Fibroblast of lung (primary cell): ENCODE data around the gene MYORG. TPM values are rescaled to one million over a fixed set of nuclear protein-coding genes. Genes with fewer than 3 reads are reported as not detected.

Experiments used
- DNase-seq, 2 donors: peaks; one replicate each; pipeline versions ENCODE4 v3.0.0 to v3.0.0-alpha.2; 2010; ENCODE audit warnings: low read depth in 2 of 2
- H2AFZ ChIP-seq: 2 replicates; pipeline ENCODE4 v1.5.1; 2012; ENCODE audit warnings: low read length, control low read depth, inconsistent platforms
- H3K27ac ChIP-seq: 2 replicates; pipeline ENCODE4 v1.5.1; 2011; ENCODE audit warnings: low read length, control low read depth; ENCODE audit not compliant: insufficient read depth
- H3K27me3 ChIP-seq: 2 replicates; pipeline ENCODE4 v1.5.1; 2011; ENCODE audit warnings: mild to moderate bottlenecking, low read length; ENCODE audit not compliant: control insufficient read depth, insufficient read depth
- H3K36me3 ChIP-seq: 2 replicates; pipeline ENCODE4 v1.5.1; 2011; ENCODE audit warnings: low read length; ENCODE audit not compliant: control insufficient read depth, insufficient read depth
- H3K4me1 ChIP-seq: 2 replicates; pipeline ENCODE4 v1.5.1; 2011; ENCODE audit warnings: low read length; ENCODE audit not compliant: control insufficient read depth, insufficient read depth; ENCODE audit errors: extremely low read depth
- H3K4me2 ChIP-seq: 2 replicates; pipeline ENCODE4 v1.5.1; 2011; ENCODE audit warnings: low read length, control low read depth; ENCODE audit not compliant: insufficient read depth; ENCODE audit errors: extremely low read depth
- H3K4me3 ChIP-seq, 4 experiments: fragments of 200-600 bp in 1 of 4; sonication (generic) in 1 of 4; replicated peaks in 1 of 4; 2 replicates each; pipeline ENCODE4 v1.5.1; 2011 to 2016; ENCODE audit warnings: low read length in 4 of 4, low read depth in 3 of 4, mild to moderate bottlenecking in 3 of 4, control low read depth in 2 of 4, inconsistent platforms in 1 of 4, mixed read lengths in 1 of 4; ENCODE audit not compliant: insufficient read depth in 1 of 4; ENCODE audit errors: control extremely low read depth in 1 of 4
- H3K79me2 ChIP-seq: 2 replicates; pipeline ENCODE4 v1.5.1; 2012; ENCODE audit warnings: mild to moderate bottlenecking, low read length, inconsistent platforms; ENCODE audit not compliant: control insufficient read depth, insufficient read depth
- H3K9ac ChIP-seq: 2 replicates; pipeline ENCODE4 v1.5.1; 2011; ENCODE audit warnings: mild to moderate bottlenecking, low read length, control low read depth; ENCODE audit not compliant: insufficient read depth
- H3K9me3 ChIP-seq: 2 replicates; pipeline ENCODE4 v1.5.1; 2012; ENCODE audit warnings: low read depth, low read length; ENCODE audit not compliant: control insufficient read depth, insufficient read depth
- H4K20me1 ChIP-seq: 2 replicates; pipeline ENCODE4 v1.5.1; 2011; ENCODE audit warnings: low read length; ENCODE audit not compliant: control insufficient read depth, insufficient read depth; ENCODE audit errors: extremely low read depth
- EZH2 ChIP-seq: IDR thresholded peaks from 2 replicates; pipeline ENCODE4 v1.5.1; 2012; ENCODE audit warnings: low read length, control low read depth, mild to moderate bottlenecking; ENCODE audit errors: missing control alignments
- polyA plus RNA-seq, 2 donors: library from polyadenylated mRNA; depleted of rRNA in 1 of 2; stranded (reverse) in 1 of 2; unstranded in 1 of 2; fragments of >200 nt; gene quantifications; 2 replicates each; pipeline ENCODE4 v1.2.1, GENCODE V29; 2011 to 2012; ENCODE audit warnings: missing spikeins in 1 of 2
- total RNA-seq: library from RNA; depleted of rRNA; stranded (reverse); fragments of >200 nt; gene quantifications from 2 replicates; pipeline ENCODE4 v1.2.1, GENCODE V29; 2014
- TF ChIP-seq, protein P1 (sequence below), 2 donors: IDR thresholded peaks in 1 of 2; conservative IDR thresholded peaks in 1 of 2; 1 replicate in 1 of 2; 2 replicates in 1 of 2; pipeline ENCODE4 v1.5.1; 2011 to 2012; ENCODE audit warnings: low read length in 2 of 2, control low read depth in 1 of 2, inconsistent platforms in 1 of 2, low read depth in 1 of 2, mild to moderate bottlenecking in 1 of 2

MYORG gene
- total and polyA plus RNA-seq, 2 donors (not counting 1 experiment from before 2014, with no cell fraction given): 0.34 to 0.83 TPM

DNA sequence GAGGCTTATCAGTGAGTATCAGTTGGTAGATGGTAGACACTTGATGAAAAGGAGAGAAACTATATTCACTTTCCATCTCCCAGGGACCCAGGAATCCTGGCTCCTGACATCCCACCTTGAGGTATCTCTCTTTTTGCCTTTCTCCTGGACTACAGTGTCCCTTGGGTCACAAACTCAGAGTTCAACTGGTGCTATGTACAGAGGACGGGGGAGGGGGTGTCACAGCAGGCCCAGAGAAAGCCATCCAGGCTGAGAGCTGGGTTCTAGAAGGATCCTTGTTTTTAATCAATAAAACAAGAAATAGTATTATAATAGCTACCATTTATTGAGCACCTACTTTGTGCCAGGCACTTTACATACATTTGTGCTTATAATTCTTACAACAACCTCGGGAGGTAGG is 10.3 kb downstream of the MYORG start:
- H3K36me3 ChIP-seq: no peaks in the 10 kb centered on the region
- no peak overlapping the region for H2AFZ ChIP-seq
- no peak for DNase-seq
- no peak overlapping the region for H3K9ac ChIP-seq
- TF ChIP-seq EZH2: no peak
- TF ChIP-seq, protein P1, sequence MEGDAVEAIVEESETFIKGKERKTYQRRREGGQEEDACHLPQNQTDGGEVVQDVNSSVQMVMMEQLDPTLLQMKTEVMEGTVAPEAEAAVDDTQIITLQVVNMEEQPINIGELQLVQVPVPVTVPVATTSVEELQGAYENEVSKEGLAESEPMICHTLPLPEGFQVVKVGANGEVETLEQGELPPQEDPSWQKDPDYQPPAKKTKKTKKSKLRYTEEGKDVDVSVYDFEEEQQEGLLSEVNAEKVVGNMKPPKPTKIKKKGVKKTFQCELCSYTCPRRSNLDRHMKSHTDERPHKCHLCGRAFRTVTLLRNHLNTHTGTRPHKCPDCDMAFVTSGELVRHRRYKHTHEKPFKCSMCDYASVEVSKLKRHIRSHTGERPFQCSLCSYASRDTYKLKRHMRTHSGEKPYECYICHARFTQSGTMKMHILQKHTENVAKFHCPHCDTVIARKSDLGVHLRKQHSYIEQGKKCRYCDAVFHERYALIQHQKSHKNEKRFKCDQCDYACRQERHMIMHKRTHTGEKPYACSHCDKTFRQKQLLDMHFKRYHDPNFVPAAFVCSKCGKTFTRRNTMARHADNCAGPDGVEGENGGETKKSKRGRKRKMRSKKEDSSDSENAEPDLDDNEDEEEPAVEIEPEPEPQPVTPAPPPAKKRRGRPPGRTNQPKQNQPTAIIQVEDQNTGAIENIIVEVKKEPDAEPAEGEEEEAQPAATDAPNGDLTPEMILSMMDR (conservative IDR thresholded peaks at IDR 0.05 in 1 of 2, IDR thresholded peaks at IDR 0.05 in 1 of 2; ENCODE audit: low read depth in 1 of 2, low read length in 2 of 2): no peak
- no peak overlapping the region for H3K27ac ChIP-seq
- H3K79me2 ChIP-seq: no peaks in the 10 kb centered on the region
- no peaks in the 10 kb centered on the region for H4K20me1 ChIP-seq
- H3K9me3 ChIP-seq: no peaks in the 10 kb centered on the region
- H3K4me2 ChIP-seq: no peak overlapping the region
- no peak overlapping the region for H3K4me3 ChIP-seq
- peaks cover 2% of the 10 kb centered on the region for H3K27me3 ChIP-seq
- H3K4me1 ChIP-seq: no peaks in the 10 kb centered on the region

DNA sequence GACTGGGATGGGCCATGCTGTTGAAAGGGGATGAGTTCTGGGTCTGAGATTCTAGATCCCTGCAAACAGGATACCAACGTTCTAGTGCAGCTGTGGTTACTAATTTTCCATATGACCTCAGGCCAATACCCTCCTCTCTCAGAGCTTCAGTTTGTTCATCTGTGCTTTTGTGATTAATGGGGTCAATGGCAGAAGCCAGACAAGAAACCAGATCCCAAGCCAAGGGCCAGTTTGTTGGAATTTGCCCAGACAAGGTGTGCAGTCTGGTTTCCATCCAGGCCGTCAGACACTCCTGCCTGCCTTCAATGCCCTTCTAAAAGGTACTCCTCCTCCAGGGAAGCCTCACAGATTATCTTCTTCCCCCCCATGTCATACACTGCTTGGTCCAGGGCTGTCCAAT is 11.4 kb downstream of the MYORG start:
- Histone ChIP-seq H3K9me3 (no peaks in the 10 kb centered on the region), H3K79me2 (no peaks in the 10 kb centered on the region), H3K9ac (no peak overlapping the region), H3K4me3 (no peak overlapping the region), H3K27ac (no peak overlapping the region), H3K27me3 (peaks cover under 1% of the 10 kb centered on the region), H3K4me2 (no peak overlapping the region), H3K36me3 (no peaks in the 10 kb centered on the region), H2AFZ (no peak overlapping the region), H3K4me1 (no peaks in the 10 kb centered on the region), H4K20me1 (no peaks in the 10 kb centered on the region)
- TF ChIP-seq, protein P1 (conservative IDR thresholded peaks at IDR 0.05 in 1 of 2, IDR thresholded peaks at IDR 0.05 in 1 of 2; ENCODE audit: low read depth in 1 of 2, low read length in 2 of 2): no peak
- no peak for TF ChIP-seq EZH2
- no peak for DNase-seq

DNA sequence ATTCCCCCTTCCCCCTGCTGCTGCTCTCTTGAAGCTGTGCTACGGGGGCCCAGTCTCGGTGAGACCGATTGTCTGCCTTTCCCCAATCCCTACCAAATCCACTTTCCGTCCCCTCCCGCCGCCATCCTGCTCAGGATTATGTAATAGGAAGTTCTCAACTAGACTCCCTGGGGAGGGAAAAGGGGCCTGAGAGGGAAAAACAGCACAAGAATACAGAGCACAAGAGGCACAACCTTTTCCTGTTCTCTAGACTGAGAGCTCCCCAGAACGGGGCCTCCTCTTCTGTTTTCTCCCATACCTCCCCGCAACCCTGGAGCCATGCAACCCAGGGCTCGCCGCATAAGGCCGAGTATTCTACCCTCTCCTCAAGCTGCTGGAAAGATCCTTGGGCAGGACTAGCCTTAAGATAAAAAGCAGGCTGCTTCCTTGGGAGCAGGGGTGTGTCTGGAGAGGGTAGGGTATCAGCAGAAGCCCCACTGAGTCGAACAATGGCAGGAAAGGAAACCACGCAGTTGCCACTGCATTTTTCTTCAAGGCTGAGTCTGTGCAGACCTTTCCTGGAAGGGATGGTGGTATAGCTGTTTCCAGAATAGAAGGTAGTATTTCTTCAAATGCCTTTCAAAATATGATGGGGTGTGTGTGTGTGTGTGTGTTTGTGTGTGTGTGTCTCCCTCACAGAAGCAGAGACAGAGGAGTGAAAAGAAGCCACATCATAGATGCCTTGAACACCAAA is 12.9 kb downstream of the MYORG start:
- H3K9me3 ChIP-seq: no peaks in the 10 kb centered on the region
- no peaks in the 10 kb centered on the region for H3K79me2 ChIP-seq
- H3K4me1 ChIP-seq: no peaks in the 10 kb centered on the region
- TF ChIP-seq, protein P1 (conservative IDR thresholded peaks at IDR 0.05 in 1 of 2, IDR thresholded peaks at IDR 0.05 in 1 of 2; ENCODE audit: low read depth in 1 of 2, low read length in 2 of 2): no peak
- TF ChIP-seq EZH2: no peak
- H3K27ac ChIP-seq: no peak overlapping the region
- no peaks in the 10 kb centered on the region for H4K20me1 ChIP-seq
- no peak for DNase-seq
- no peak overlapping the region for H3K9ac ChIP-seq
- no peak overlapping the region for H2AFZ ChIP-seq
- no peaks in the 10 kb centered on the region for H3K27me3 ChIP-seq
- H3K36me3 ChIP-seq: no peaks in the 10 kb centered on the region
- H3K4me3 ChIP-seq: no peak overlapping the region
- H3K4me2 ChIP-seq: no peak overlapping the region
